Stimulated activated CD8-positive, alpha-beta memory T cell treated with anti-CD3 and anti-CD28 coated beads, Interleukin-2, amount 100 ng/mL, for 48 hours (primary cell): ENCODE data around the gene ARHGAP45.
"Not testable (repeated sequence)": the region's sequence is repeated elsewhere in the genome, so short reads cannot be mapped to it uniquely, and the experiment has no call there.

ENCODE experiments used
- DNase-seq, 2 donors: peaks; one replicate each; pipeline ENCODE4 v3.0.0-alpha.2; 2020; ENCODE audit warnings: low read depth in 2 of 2

Gene ARHGAP45

GRCh38 chr19:1104311-1105007 lies 37.5 kb downstream of the ARHGAP45 start:
- DNase-seq = peak; percentile 61 to 74

GRCh38 chr19:1105008-1105872 lies 38.3 kb downstream of the ARHGAP45 start:
- DNase-seq = no peak

GRCh38 chr19:1105873-1106840 lies 39.2 kb downstream of the ARHGAP45 start:
- DNase-seq = no peak

- no peak for DNase-seq
Observed at GRCh38 chr19:1106841-1107660, 40.1 kb downstream of the ARHGAP45 start.

- DNase-seq = no peak
Observed at GRCh38 chr19:1107661-1108261, 40.8 kb downstream of the ARHGAP45 start.

GRCh38 chr19:1108291-1109031 lies 41.5 kb downstream of the ARHGAP45 start:
- DNase-seq = no peak

GRCh38 chr19:1109032-1109551 lies 42.1 kb downstream of the ARHGAP45 start:
- no peak for DNase-seq

- no peak for DNase-seq
Observed at GRCh38 chr19:1109697-1110671, 43.0 kb downstream of the ARHGAP45 start.

GRCh38 chr19:1110809-1111640 lies 44.1 kb downstream of the ARHGAP45 start:
- no peak for DNase-seq

- DNase-seq = no peak
Observed at GRCh38 chr19:1111641-1112267, 44.8 kb downstream of the ARHGAP45 start.

GRCh38 chr19:1112268-1113029 lies 45.5 kb downstream of the ARHGAP45 start:
- DNase-seq = no peak

- peak; percentile 86 to 87 for DNase-seq
Observed at GRCh38 chr19:1113030-1113985, 46.3 kb downstream of the ARHGAP45 start.

GRCh38 chr19:1113986-1114483 lies 47.1 kb downstream of the ARHGAP45 start:
- DNase-seq = no peak

GRCh38 chr19:1114728-1115127 lies 47.8 kb downstream of the ARHGAP45 start:
- DNase-seq = not testable (repeated sequence)
